ENCODE results near the gene RPUSD2. TPM values are rescaled to one million over a fixed set of nuclear protein-coding genes. Genes with fewer than 3 reads are reported as not detected.

Gene RPUSD2
- 30.5 and 38.1 TPM in 2 replicates for total RNA-seq (2014; rRNA removed; shearing (Covaris generic))

- Histone ChIP-seq H3K4me3 (ENCODE audit: insufficient read depth, low read depth, low read length) (peak within 1 kb of the TSS; percentile 89), H3K27me3 (ENCODE audit: control insufficient read depth, insufficient read depth, low read length) (no peaks in the 10 kb centered on the region), H3K36me3 (replicated peaks; ENCODE audit: control insufficient read depth, insufficient read depth, low read length) (peaks cover 10% of the 10 kb centered on the region)
- peak; percentile 95 for DNase-seq
Measured at GRCh38 chr15:40569129-40569953, at the start of gene RPUSD2. TSS of gene RPUSD2 (plus strand) at chr15:40569299. CDS start at chr15:40569338, 39 bp downstream.

GRCh38 chr15:40523611-40524010 lies 45.5 kb upstream of the RPUSD2 start:
- Histone ChIP-seq H3K36me3 (replicated peaks; ENCODE audit: control insufficient read depth, insufficient read depth, low read length) (no peaks in the 10 kb centered on the region), H3K4me3 (ENCODE audit: insufficient read depth, low read depth, low read length) (no peak overlapping the region), H3K27me3 (ENCODE audit: control insufficient read depth, insufficient read depth, low read length) (no peaks in the 10 kb centered on the region)
- DNase-seq, result no peak

- no peak for DNase-seq
- Histone ChIP-seq H3K36me3 (replicated peaks; ENCODE audit: control insufficient read depth, insufficient read depth, low read length) (no peaks in the 10 kb centered on the region), H3K4me3 (ENCODE audit: insufficient read depth, low read depth, low read length) (no peak overlapping the region), H3K27me3 (ENCODE audit: control insufficient read depth, insufficient read depth, low read length) (no peaks in the 10 kb centered on the region)
Measured at GRCh38 chr15:40525855-40526254, 43.2 kb upstream of the RPUSD2 start.

- H3K27me3 ChIP-seq (ENCODE audit: control insufficient read depth, insufficient read depth, low read length), result no peaks in the 10 kb centered on the region
- no peaks in the 10 kb centered on the region for H3K36me3 ChIP-seq (replicated peaks; ENCODE audit: control insufficient read depth, insufficient read depth, low read length)
- no peak overlapping the region for H3K4me3 ChIP-seq (ENCODE audit: insufficient read depth, low read depth, low read length)
- DNase-seq, result no peak
Measured at GRCh38 chr15:40528801-40529200, 40.3 kb upstream of the RPUSD2 start.

GRCh38 chr15:40533763-40534364 lies 35.2 kb upstream of the RPUSD2 start:
- Histone ChIP-seq H3K27me3 (ENCODE audit: control insufficient read depth, insufficient read depth, low read length) (no peaks in the 10 kb centered on the region), H3K36me3 (replicated peaks; ENCODE audit: control insufficient read depth, insufficient read depth, low read length) (no peaks in the 10 kb centered on the region), H3K4me3 (ENCODE audit: insufficient read depth, low read depth, low read length) (no peak overlapping the region)
- no peak for DNase-seq

GRCh38 chr15:40534371-40534770 lies 34.7 kb upstream of the RPUSD2 start:
- Histone ChIP-seq H3K4me3 (ENCODE audit: insufficient read depth, low read depth, low read length) (no peak overlapping the region), H3K27me3 (ENCODE audit: control insufficient read depth, insufficient read depth, low read length) (no peaks in the 10 kb centered on the region), H3K36me3 (replicated peaks; ENCODE audit: control insufficient read depth, insufficient read depth, low read length) (no peaks in the 10 kb centered on the region)
- DNase-seq, result no peak

- Histone ChIP-seq H3K4me3 (ENCODE audit: insufficient read depth, low read depth, low read length) (no peak overlapping the region), H3K36me3 (replicated peaks; ENCODE audit: control insufficient read depth, insufficient read depth, low read length) (no peaks in the 10 kb centered on the region), H3K27me3 (ENCODE audit: control insufficient read depth, insufficient read depth, low read length) (no peaks in the 10 kb centered on the region)
- no peak for DNase-seq
Measured at GRCh38 chr15:40536501-40536900, 32.6 kb upstream of the RPUSD2 start.

- H3K36me3 ChIP-seq (replicated peaks; ENCODE audit: control insufficient read depth, insufficient read depth, low read length), result no peaks in the 10 kb centered on the region
- no peaks in the 10 kb centered on the region for H3K27me3 ChIP-seq (ENCODE audit: control insufficient read depth, insufficient read depth, low read length)
- no peak overlapping the region for H3K4me3 ChIP-seq (ENCODE audit: insufficient read depth, low read depth, low read length)
- no peak for DNase-seq
Measured at GRCh38 chr15:40538976-40539375, 30.1 kb upstream of the RPUSD2 start.

GRCh38 chr15:40543082-40543481 lies 26.0 kb upstream of the RPUSD2 start:
- H3K27me3 ChIP-seq (ENCODE audit: control insufficient read depth, insufficient read depth, low read length), result no peaks in the 10 kb centered on the region
- H3K4me3 ChIP-seq (ENCODE audit: insufficient read depth, low read depth, low read length), result no peak overlapping the region
- H3K36me3 ChIP-seq (replicated peaks; ENCODE audit: control insufficient read depth, insufficient read depth, low read length), result no peaks in the 10 kb centered on the region
- no peak for DNase-seq

GRCh38 chr15:40543631-40544294 lies 25.3 kb upstream of the RPUSD2 start:
- no peaks in the 10 kb centered on the region for H3K36me3 ChIP-seq (replicated peaks; ENCODE audit: control insufficient read depth, insufficient read depth, low read length)
- no peak for DNase-seq
- H3K4me3 ChIP-seq (ENCODE audit: insufficient read depth, low read depth, low read length), result no peak overlapping the region
- H3K27me3 ChIP-seq (ENCODE audit: control insufficient read depth, insufficient read depth, low read length), result no peaks in the 10 kb centered on the region

- no peaks in the 10 kb centered on the region for H3K27me3 ChIP-seq (ENCODE audit: control insufficient read depth, insufficient read depth, low read length)
- no peak overlapping the region for H3K4me3 ChIP-seq (ENCODE audit: insufficient read depth, low read depth, low read length)
- no peaks in the 10 kb centered on the region; the same call in 1 of the 2 replicates for H3K36me3 ChIP-seq (replicated peaks; ENCODE audit: control insufficient read depth, insufficient read depth, low read length)
- peak; percentile 61 for DNase-seq
Measured at GRCh38 chr15:40545457-40545856, 23.6 kb upstream of the RPUSD2 start.

GRCh38 chr15:40548610-40549009 lies 20.5 kb upstream of the RPUSD2 start:
- Histone ChIP-seq H3K27me3 (ENCODE audit: control insufficient read depth, insufficient read depth, low read length) (no peaks in the 10 kb centered on the region), H3K36me3 (replicated peaks; ENCODE audit: control insufficient read depth, insufficient read depth, low read length) (no peaks in the 10 kb centered on the region; the same call in 1 of the 2 replicates), H3K4me3 (ENCODE audit: insufficient read depth, low read depth, low read length) (no peak overlapping the region)
- no peak for DNase-seq

- Histone ChIP-seq H3K4me3 (ENCODE audit: insufficient read depth, low read depth, low read length) (no peak overlapping the region), H3K27me3 (ENCODE audit: control insufficient read depth, insufficient read depth, low read length) (no peaks in the 10 kb centered on the region), H3K36me3 (replicated peaks; ENCODE audit: control insufficient read depth, insufficient read depth, low read length) (no peaks in the 10 kb centered on the region; the same call in 1 of the 2 replicates)
- DNase-seq, result no peak
Measured at GRCh38 chr15:40549894-40550293, 19.2 kb upstream of the RPUSD2 start.

- no peak overlapping the region for H3K4me3 ChIP-seq (ENCODE audit: insufficient read depth, low read depth, low read length)
Measured at GRCh38 chr15:40550341-40551037, 18.6 kb upstream of the RPUSD2 start.

More at GRCh38 chr15:40550341-40551037, 18.6 kb upstream of the RPUSD2 start:
- Histone ChIP-seq H3K36me3 (replicated peaks; ENCODE audit: control insufficient read depth, insufficient read depth, low read length) (no peaks in the 10 kb centered on the region; the same call in 1 of the 2 replicates), H3K27me3 (ENCODE audit: control insufficient read depth, insufficient read depth, low read length) (no peaks in the 10 kb centered on the region)
- DNase-seq, result no peak
